ENCODE results near the gene GATAD1. TPM values are rescaled to one million over a fixed set of nuclear protein-coding genes. Genes with fewer than 3 reads are reported as not detected.

The GATAD1 gene
- total and polyA plus RNA-seq, 12 donors: 25.0 to 88.0 (median 35.1) TPM

DNA sequence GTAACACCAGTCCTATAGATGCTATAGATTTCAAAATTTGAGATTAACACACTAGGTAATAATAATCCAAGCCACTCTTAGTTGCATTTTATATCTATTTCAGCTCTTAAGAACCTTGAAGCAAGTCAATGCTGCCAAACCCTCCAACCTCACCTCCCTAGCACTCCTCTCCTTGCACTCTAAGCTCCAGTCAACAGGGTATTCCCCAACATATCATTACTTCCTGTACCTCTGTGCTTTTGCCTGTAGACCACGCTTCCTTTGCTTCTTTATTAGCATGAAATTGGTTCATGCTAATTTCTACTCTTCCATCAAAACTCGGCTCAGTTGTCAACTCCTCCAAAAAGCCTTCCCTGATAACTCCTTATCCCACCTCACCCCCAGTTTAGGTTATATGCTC, 56.5 kb downstream of the GATAD1 start:
- no peaks in the 10 kb centered on the region for H3K4me1 ChIP-seq (replicated peaks in 1 of 2)
- WGBS, 4 donors: 91 to 98% (median 93%) methylated on average over 2 of the region's 2 CpGs
- peaks cover 0 to 50% of the 10 kb centered on the region in 2 donors for H3K36me3 ChIP-seq (replicated peaks in 1 of 2)
- TF ChIP-seq, protein P1, sequence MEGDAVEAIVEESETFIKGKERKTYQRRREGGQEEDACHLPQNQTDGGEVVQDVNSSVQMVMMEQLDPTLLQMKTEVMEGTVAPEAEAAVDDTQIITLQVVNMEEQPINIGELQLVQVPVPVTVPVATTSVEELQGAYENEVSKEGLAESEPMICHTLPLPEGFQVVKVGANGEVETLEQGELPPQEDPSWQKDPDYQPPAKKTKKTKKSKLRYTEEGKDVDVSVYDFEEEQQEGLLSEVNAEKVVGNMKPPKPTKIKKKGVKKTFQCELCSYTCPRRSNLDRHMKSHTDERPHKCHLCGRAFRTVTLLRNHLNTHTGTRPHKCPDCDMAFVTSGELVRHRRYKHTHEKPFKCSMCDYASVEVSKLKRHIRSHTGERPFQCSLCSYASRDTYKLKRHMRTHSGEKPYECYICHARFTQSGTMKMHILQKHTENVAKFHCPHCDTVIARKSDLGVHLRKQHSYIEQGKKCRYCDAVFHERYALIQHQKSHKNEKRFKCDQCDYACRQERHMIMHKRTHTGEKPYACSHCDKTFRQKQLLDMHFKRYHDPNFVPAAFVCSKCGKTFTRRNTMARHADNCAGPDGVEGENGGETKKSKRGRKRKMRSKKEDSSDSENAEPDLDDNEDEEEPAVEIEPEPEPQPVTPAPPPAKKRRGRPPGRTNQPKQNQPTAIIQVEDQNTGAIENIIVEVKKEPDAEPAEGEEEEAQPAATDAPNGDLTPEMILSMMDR (IDR thresholded peaks at IDR 0.05): no peak
- TF ChIP-seq POLR2A (IDR thresholded peaks at IDR 0.05): no peak
- intact Hi-C loops (cut with DNase I): no loop called here
- no peak for DNase-seq
- no peak overlapping the region for H3K4me3 ChIP-seq
- H3K27me3 ChIP-seq: no peaks in the 10 kb centered on the region
- H3K9me3 ChIP-seq (replicated peaks in 1 of 3): no peaks in the 10 kb centered on the region
- no peak overlapping the region for H3K27ac ChIP-seq

DNA sequence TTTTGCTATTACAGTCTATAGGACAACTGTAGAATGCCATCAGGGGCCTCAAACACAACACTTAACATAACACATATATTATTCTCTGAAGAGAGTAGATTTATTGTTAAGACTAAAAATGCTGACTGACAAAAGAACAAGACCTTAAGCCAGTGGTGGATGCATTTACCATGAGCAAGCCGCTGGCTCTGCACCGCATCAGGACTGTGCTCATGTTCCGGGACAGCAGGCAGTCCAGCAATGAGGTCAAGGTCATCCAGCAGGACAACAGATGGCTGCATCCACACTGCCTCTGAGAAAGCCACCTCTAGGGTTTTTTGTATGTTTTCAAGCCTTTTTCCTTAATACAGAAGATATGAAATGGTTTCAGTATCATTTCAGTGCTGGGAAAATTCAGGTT, 57.3 kb downstream of the GATAD1 start:
- no peaks in the 10 kb centered on the region for H3K4me1 ChIP-seq (replicated peaks in 1 of 2)
- no peaks in the 10 kb centered on the region for H3K27me3 ChIP-seq
- 41 to 59% (median 53%) methylated on average over 3 of the region's 3 CpGs for WGBS, 4 donors
- peaks cover 0 to 42% of the 10 kb centered on the region in 2 donors for H3K36me3 ChIP-seq (replicated peaks in 1 of 2)
- peak overlapping the region in 1 of 5 donors; percentile 17 for H3K27ac ChIP-seq
- no peaks in the 10 kb centered on the region for H3K9me3 ChIP-seq (replicated peaks in 1 of 3)
- H3K4me3 ChIP-seq: no peak overlapping the region
- DNase-seq: peak; percentile 53 to 87 (median 81)
- intact Hi-C loops (cut with DNase I): no loop called here
- TF ChIP-seq, protein P1 (IDR thresholded peaks at IDR 0.05): no peak
- peak in 1 of 2 donors; percentile 19 for TF ChIP-seq POLR2A (IDR thresholded peaks at IDR 0.05)

DNA sequence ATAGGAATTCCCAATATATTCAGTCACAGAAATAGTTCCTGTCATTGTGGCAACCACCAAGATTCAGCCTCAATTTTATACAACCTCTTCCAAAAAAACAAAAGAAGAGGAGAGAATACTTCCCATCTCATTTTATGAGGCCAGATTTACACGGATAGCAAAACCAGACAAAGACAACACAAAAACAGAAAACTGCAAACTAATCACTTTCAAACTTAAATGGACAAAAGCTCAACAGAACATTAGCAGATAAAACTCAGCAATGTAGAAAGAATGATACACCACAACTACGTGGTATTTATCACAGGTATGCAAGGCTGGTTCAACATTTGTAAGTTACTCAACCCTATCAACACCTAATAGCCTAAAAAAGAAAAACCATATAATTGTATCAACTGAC, 59.1 kb downstream of the GATAD1 start:
- Histone ChIP-seq H3K27me3 (no peaks in the 10 kb centered on the region), H3K9me3 (replicated peaks in 1 of 3) (no peaks in the 10 kb centered on the region), H3K27ac (no peak overlapping the region), H3K4me3 (no peak overlapping the region), H3K36me3 (replicated peaks in 1 of 2) (peaks cover 0 to 24% of the 10 kb centered on the region in 2 donors), H3K4me1 (replicated peaks in 1 of 2) (no peaks in the 10 kb centered on the region)
- intact Hi-C loops (cut with DNase I): no loop called here
- no peak for TF ChIP-seq POLR2A (IDR thresholded peaks at IDR 0.05)
- TF ChIP-seq, protein P1 (IDR thresholded peaks at IDR 0.05): no peak
- WGBS, 4 donors: 87 to 93% (median 90%) methylated on average over 2 of the region's 2 CpGs
- DNase-seq: no peak

DNA sequence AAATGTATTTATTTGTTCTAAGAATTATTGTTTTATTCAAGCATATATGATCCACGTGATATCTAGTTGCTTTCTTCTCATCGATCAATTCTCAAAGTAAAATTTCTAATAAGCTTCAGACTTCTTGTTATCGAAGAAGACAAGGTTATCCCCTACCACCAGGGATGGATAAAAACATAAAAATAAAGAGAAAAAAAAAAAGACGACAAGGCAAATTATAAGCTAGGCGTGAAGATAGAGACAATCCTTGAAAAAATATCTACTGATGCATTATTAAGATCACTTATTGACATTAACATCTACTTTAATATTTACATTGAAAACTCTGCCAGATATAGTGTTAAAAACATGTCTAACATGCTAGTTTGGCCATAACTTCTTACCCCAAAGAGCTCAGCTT, 61.7 kb downstream of the GATAD1 start:
- no peak for TF ChIP-seq POLR2A (IDR thresholded peaks at IDR 0.05)
- TF ChIP-seq, protein P1 (IDR thresholded peaks at IDR 0.05): no peak
- intact Hi-C loops (cut with DNase I): no loop called here
- Histone ChIP-seq H3K36me3 (replicated peaks in 1 of 2) (peaks cover 0 to 15% of the 10 kb centered on the region in 2 donors), H3K27ac (no peak overlapping the region), H3K4me1 (replicated peaks in 1 of 2) (no peaks in the 10 kb centered on the region), H3K27me3 (no peaks in the 10 kb centered on the region), H3K9me3 (replicated peaks in 1 of 3) (no peaks in the 10 kb centered on the region), H3K4me3 (no peak overlapping the region)
- no peak for DNase-seq
- 94 to 96% (median 95%) methylated on average over 5 of the region's 5 CpGs for WGBS, 4 donors

Other genes starting within 250 kb of the GATAD1 start
- gene KRIT1, start 201.6 kb upstream of the GATAD1 start, total RNA-seq: 100 to 1,000 TPM in 1 of 9 donors, 10 to 100 TPM in 8; 25.5 to 119 (median 45.1) TPM
- gene KRIT1, start 201.6 kb upstream of the GATAD1 start, polyA plus RNA-seq: 10 to 100 TPM; 25.2 to 37.5 (median 37.4) TPM
- 10 to 100 TPM; 27.7 to 57.0 (median 43.2) TPM for gene ANKIB1, start 201.5 kb upstream of the GATAD1 start, total RNA-seq
- 10 to 100 TPM; 10.3 to 45.7 (median 15.6) TPM for gene ANKIB1, start 201.5 kb upstream of the GATAD1 start, polyA plus RNA-seq
- under 1 TPM in 1 of 9 donors, not detected in 8; 0.06 TPM for gene ERVW-1, start 30.5 kb downstream of the GATAD1 start, total RNA-seq
- not detected for gene ERVW-1, start 30.5 kb downstream of the GATAD1 start, polyA plus RNA-seq
- gene PEX1, start 81.0 kb downstream of the GATAD1 start, total RNA-seq: 10 to 100 TPM in 8 of 9 donors, 1 to 10 TPM in 1; 8.8 to 33.2 (median 16.5) TPM
- gene PEX1, start 81.0 kb downstream of the GATAD1 start, polyA plus RNA-seq: 10 to 100 TPM in 2 of 3 donors, 1 to 10 TPM in 1; 7.4 to 21.3 (median 12.6) TPM
- 10 to 100 TPM in 6 of 9 donors, 1 to 10 TPM in 3; 4.4 to 29.0 (median 11.4) TPM for gene RBM48, start 81.3 kb downstream of the GATAD1 start, total RNA-seq
- 10 to 100 TPM in 1 of 3 donors, 1 to 10 TPM in 2; 6.3 to 18.0 (median 8.5) TPM for gene RBM48, start 81.3 kb downstream of the GATAD1 start, polyA plus RNA-seq
- 10 to 100 TPM in 8 of 9 donors, 1 to 10 TPM in 1; 8.7 to 37.8 (median 17.7) TPM for gene FAM133B, start 142.9 kb downstream of the GATAD1 start, total RNA-seq
- gene FAM133B, start 142.9 kb downstream of the GATAD1 start, polyA plus RNA-seq: 10 to 100 TPM; 25.8 to 40.1 (median 29.9) TPM

All from adrenal gland (tissue), 12 donors.